ENCODE results near the gene RB1. TPM values are rescaled to one million over a fixed set of nuclear protein-coding genes. Genes with fewer than 3 reads are reported as not detected.

Gene RB1
- polyA plus RNA-seq, 3 donors, result 18.4 to 38.8 (median 29.9) TPM

DNA sequence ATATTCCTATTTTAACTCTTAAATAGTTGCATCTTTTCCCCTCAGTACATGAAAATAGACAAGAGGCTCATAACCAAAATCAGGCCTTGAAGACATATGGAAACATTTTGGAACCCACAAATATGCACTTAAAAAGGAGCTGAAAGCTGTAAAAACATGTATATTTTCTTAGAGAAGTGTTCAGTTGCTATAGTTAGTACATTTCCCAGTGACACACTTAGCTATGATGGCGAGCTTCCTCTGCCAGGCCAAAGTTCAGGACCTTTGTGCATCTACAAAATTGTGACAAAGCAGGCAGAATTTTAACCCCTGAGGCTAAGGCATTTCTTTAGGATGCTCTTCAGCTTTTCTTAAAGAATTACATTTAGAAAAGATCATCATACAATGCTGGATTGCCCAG lies 174.8 kb downstream of the RB1 start:
- Histone ChIP-seq H3K27me3 (ENCODE audit: control insufficient read depth in 2 of 2, insufficient read depth in 2 of 2, low read length in 2 of 2) (no peaks in the 10 kb centered on the region), H2AFZ (ENCODE audit: insufficient read depth, low read depth, low read length, poor library complexity, severe bottlenecking) (no peak overlapping the region), H3K9ac (ENCODE audit: insufficient read depth, low read length, poor library complexity, severe bottlenecking) (no peak overlapping the region), H3K36me3 (replicated peaks in 1 of 2; ENCODE audit: control insufficient read depth in 1 of 2, insufficient read depth in 2 of 2, low read length in 2 of 2) (peaks cover 10 to 60% of the 10 kb centered on the region in 2 donors), H3K4me1 (ENCODE audit: control insufficient read depth in 1 of 2, insufficient read depth in 2 of 2, low read length in 2 of 2) (peaks cover 22 to 32% of the 10 kb centered on the region in 2 donors), H3K79me2 (ENCODE audit: insufficient read depth, low read length) (no peaks in the 10 kb centered on the region), H3K4me3 (replicated peaks in 1 of 3; ENCODE audit: low read depth in 2 of 3, low read length in 3 of 3) (no peak overlapping the region), H3K27ac (ENCODE audit: low read depth in 1 of 2, low read length in 2 of 2) (peak overlapping the region in 1 of 2 donors; percentile 44), H3K4me2 (replicated peaks; ENCODE audit: extremely low read depth, low read length, poor library complexity, severe bottlenecking) (no peak overlapping the region), H4K20me1 (ENCODE audit: insufficient read depth, low read length) (no peaks in the 10 kb centered on the region), H3K9me3 (replicated peaks in 1 of 2; ENCODE audit: control insufficient read depth in 1 of 2, insufficient read depth in 1 of 2, low read length in 2 of 2) (no peaks in the 10 kb centered on the region)
- Mint-ChIP-seq H3K27me3 (ENCODE audit: low read depth in 3 of 3) (no peaks in the 10 kb centered on the region), H3K27ac (no peak overlapping the region), H3K4me3 (no peak overlapping the region), H3K4me1 (peaks cover 29% of the 10 kb centered on the region), H3K9me3 (no peaks in the 10 kb centered on the region), H3K36me3 (peaks cover 45 to 47% of the 10 kb centered on the region in 2 donors)
- intact Hi-C loops (cut with micrococcal nuclease), result no loop called here
- DNase-seq, result no peak
- TF ChIP-seq, protein P1, sequence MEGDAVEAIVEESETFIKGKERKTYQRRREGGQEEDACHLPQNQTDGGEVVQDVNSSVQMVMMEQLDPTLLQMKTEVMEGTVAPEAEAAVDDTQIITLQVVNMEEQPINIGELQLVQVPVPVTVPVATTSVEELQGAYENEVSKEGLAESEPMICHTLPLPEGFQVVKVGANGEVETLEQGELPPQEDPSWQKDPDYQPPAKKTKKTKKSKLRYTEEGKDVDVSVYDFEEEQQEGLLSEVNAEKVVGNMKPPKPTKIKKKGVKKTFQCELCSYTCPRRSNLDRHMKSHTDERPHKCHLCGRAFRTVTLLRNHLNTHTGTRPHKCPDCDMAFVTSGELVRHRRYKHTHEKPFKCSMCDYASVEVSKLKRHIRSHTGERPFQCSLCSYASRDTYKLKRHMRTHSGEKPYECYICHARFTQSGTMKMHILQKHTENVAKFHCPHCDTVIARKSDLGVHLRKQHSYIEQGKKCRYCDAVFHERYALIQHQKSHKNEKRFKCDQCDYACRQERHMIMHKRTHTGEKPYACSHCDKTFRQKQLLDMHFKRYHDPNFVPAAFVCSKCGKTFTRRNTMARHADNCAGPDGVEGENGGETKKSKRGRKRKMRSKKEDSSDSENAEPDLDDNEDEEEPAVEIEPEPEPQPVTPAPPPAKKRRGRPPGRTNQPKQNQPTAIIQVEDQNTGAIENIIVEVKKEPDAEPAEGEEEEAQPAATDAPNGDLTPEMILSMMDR (IDR thresholded peaks at IDR 0.05), result no peak
- no CpG with 5 or more reads among the region's 1 CpG for WGBS (ENCODE audit: insufficient coverage)

DNA sequence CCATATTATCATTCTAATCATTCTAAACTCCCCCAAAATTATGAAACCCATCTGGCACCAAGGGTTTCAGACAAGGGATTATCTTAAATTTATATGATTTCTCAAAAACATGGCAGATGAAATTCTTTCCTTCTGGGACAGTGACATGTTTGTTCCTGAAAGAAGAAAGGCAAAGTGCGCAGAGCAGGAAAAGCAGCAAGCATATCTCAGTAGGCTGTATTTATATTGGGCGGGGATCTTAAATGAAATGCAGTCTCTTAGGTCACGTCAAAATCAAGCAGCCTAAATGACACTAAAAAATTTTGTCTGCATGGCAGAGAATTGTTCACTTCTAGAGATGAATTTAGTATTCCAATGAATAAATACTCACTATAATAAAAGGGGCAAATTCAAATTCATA lies 180.0 kb downstream of the RB1 start:
- Mint-ChIP-seq H3K4me1 (peaks cover 29% of the 10 kb centered on the region), H3K4me3 (no peak overlapping the region), H3K27ac (no peak overlapping the region), H3K36me3 (peaks cover 61 to 63% of the 10 kb centered on the region in 2 donors), H3K9me3 (peaks cover 0 to 2% (median 0%) of the 10 kb centered on the region in 7 donors), H3K27me3 (ENCODE audit: low read depth in 3 of 3) (no peaks in the 10 kb centered on the region)
- Histone ChIP-seq H4K20me1 (ENCODE audit: insufficient read depth, low read length) (no peaks in the 10 kb centered on the region), H3K27me3 (ENCODE audit: control insufficient read depth in 2 of 2, insufficient read depth in 2 of 2, low read length in 2 of 2) (no peaks in the 10 kb centered on the region), H3K79me2 (ENCODE audit: insufficient read depth, low read length) (peaks cover 10% of the 10 kb centered on the region), H3K4me2 (replicated peaks; ENCODE audit: extremely low read depth, low read length, poor library complexity, severe bottlenecking) (no peak overlapping the region), H3K4me3 (replicated peaks in 1 of 3; ENCODE audit: low read depth in 2 of 3, low read length in 3 of 3) (no peak overlapping the region), H3K9ac (ENCODE audit: insufficient read depth, low read length, poor library complexity, severe bottlenecking) (no peak overlapping the region), H3K4me1 (ENCODE audit: control insufficient read depth in 1 of 2, insufficient read depth in 2 of 2, low read length in 2 of 2) (peaks cover 8 to 18% of the 10 kb centered on the region in 2 donors), H3K27ac (ENCODE audit: low read depth in 1 of 2, low read length in 2 of 2) (no peak overlapping the region), H3K9me3 (replicated peaks in 1 of 2; ENCODE audit: control insufficient read depth in 1 of 2, insufficient read depth in 1 of 2, low read length in 2 of 2) (no peaks in the 10 kb centered on the region), H3K36me3 (replicated peaks in 1 of 2; ENCODE audit: control insufficient read depth in 1 of 2, insufficient read depth in 2 of 2, low read length in 2 of 2) (peaks cover 27 to 69% of the 10 kb centered on the region in 2 donors), H2AFZ (ENCODE audit: insufficient read depth, low read depth, low read length, poor library complexity, severe bottlenecking) (no peak overlapping the region)
- TF ChIP-seq, protein P1 (IDR thresholded peaks at IDR 0.05), result no peak
- intact Hi-C loops (cut with micrococcal nuclease), result no loop called here
- 100% methylated on average over 1 of the region's 3 CpGs for WGBS (ENCODE audit: insufficient coverage)
- DNase-seq, result no peak
